Heart left ventricle (tissue), 16 donors: Measurements from ENCODE around the gene SPTBN2. TPM values are rescaled to one million over a fixed set of nuclear protein-coding genes. Genes with fewer than 3 reads are reported as not detected.

Experiments
- ATAC-seq, 4 donors: fragments of 200-7000 bp; cut with Tn5 transposase; one replicate each; pipeline ENCODE4 v1.9.1; 2020 to 2022; ENCODE audit warnings: moderate library complexity in 4 of 4, mild to moderate bottlenecking in 3 of 4, moderate number of reproducible peaks in 1 of 4
- DNase-seq, 5 donors: peaks; one replicate each; pipeline ENCODE4 v3.0.0-alpha.2; 2020
- H3K27ac ChIP-seq, 12 donors: fragments of 200-600 bp; sonication (generic) in 4 of 12; one replicate each; pipeline versions ENCODE4 v1.5.0 to v1.8.0; 2016 to 2022; ENCODE audit warnings: mild to moderate bottlenecking in 2 of 12
- H3K27me3 ChIP-seq, 9 donors: fragments of 200-600 bp; sonication (generic) in 2 of 9; one replicate each; pipeline versions ENCODE4 v1.5.1 to v1.8.0; 2016 to 2022; ENCODE audit warnings: mild to moderate bottlenecking in 3 of 9
- H3K36me3 ChIP-seq, 9 donors: fragments of 200-600 bp; sonication (generic) in 2 of 9; one replicate each; pipeline versions ENCODE4 v1.5.0 to v1.8.0; 2018 to 2022; ENCODE audit warnings: mild to moderate bottlenecking in 2 of 9
- H3K4me1 ChIP-seq, 12 donors: fragments of 200-600 bp; sonication (generic) in 4 of 12; one replicate each; pipeline versions ENCODE4 v1.5.0 to v1.8.0; 2016 to 2022; ENCODE audit warnings: mild to moderate bottlenecking in 3 of 12
- H3K4me3 ChIP-seq, 12 donors: fragments of 200-600 bp; sonication (generic) in 4 of 12; one replicate each; pipeline versions ENCODE4 v1.5.0 to v1.8.0; 2017 to 2022; ENCODE audit warnings: mild to moderate bottlenecking in 9 of 12, moderate library complexity in 4 of 12
- H3K9me3 ChIP-seq, 12 donors: fragments of 200-600 bp; sonication (generic) in 4 of 12; one replicate each; pipeline versions ENCODE4 v1.5.0 to v1.8.0; 2016 to 2022; ENCODE audit warnings: mild to moderate bottlenecking in 1 of 12
- POLR2A ChIP-seq, 2 donors: fragments of 450-650 bp; IDR thresholded peaks; one replicate each; pipeline ENCODE4 v1.6.1; 2017; ENCODE audit warnings: antibody characterized with exemption in 2 of 2, mild to moderate bottlenecking in 2 of 2, moderate library complexity in 2 of 2
- WGBS, 4 donors: extraction: QIAGEN DNeasy Blood & Tissue Kit in 2 of 4; methylation state at CpG; one replicate each; pipeline versions ENCODE4 v1.1.5 to v1.1.7; 2013 to 2018; 5-methylcytosine and 5-hydroxymethylcytosine counted together
- intact Hi-C, 10 donors: fragments of 100-400 bp; cut with DNase I; formaldehyde crosslinking; loops; one replicate each; pipeline versions ENCODE4 v1.11.1 to v1.14.2; 2022
- polyA plus RNA-seq, 2 donors: library from polyadenylated mRNA; stranded (reverse); fragments of 200-250 nt; gene quantifications; one replicate each; pipeline ENCODE4 v1.2.3, GENCODE V29; 2013
- total RNA-seq, 9 donors: library from RNA; depleted of rRNA in 2 of 9; stranded (reverse); fragments of >200 nt in 2 of 9; fragmentation: NEBNext Ultra II Directional in 3 of 9; extraction: Animal tissue kit (Norgen Biotek cat#: 25700) in 3 of 9; gene quantifications; one replicate each; pipeline versions ENCODE4 v1.1.0 to v1.2.4, GENCODE V29; 2016 to 2023
- TF ChIP-seq, protein P1 (sequence below), 12 donors: fragments of 200-600 bp; sonication (generic) in 4 of 12; IDR thresholded peaks; one replicate each; pipeline versions ENCODE4 v1.5.0 to v1.8.0; 2018 to 2022; ENCODE audit warnings: antibody characterized with exemption in 12 of 12, mild to moderate bottlenecking in 5 of 12
- donor health status: ischemic (EF 13 %, LVEDD 7.1; RV severe dilation, severe dysfunction).
- donor health status: healthy with polysubstance abuse.
- donor health status: DM: no; HTN: yes; CAD: no.
- donor health status: DM: no; HTN: no; CAD: no.
- donor health status: ischemic (EF 25% LVEDD 6.9; RV normal size, moderate dysfunction).
- donor health status: ischemic (EF 25% LVEDD 5.7; RV mildly dilated, moderate dysfunction).
- donor health status: healthy.
- donor health status: DM: yes; HTN: yes; CAD: no.
- donor health status: ischemic (EF 35%, LVEDD 5.7; RV mildly dilated, moderate dysfunction).
- donor health status: nonischemic (EF 11% LVEDD 7.7; RV severe dilation, severe dysfunction).
- donor health status: DM: yes; HTN: yes; CAD: no.
- donor health status: PGD.
- donor health status: ischemic (EF 29% LVEDD 5.4; RV normal size, mild dysfunction).
- donor health status: nonischemic (EF 23%, LVEDD 6.1; RV moderate dilation, normal function).

The SPTBN2 gene
- total and polyA plus RNA-seq, 11 donors = 0.30 to 3.1 (median 0.88) TPM

DNA sequence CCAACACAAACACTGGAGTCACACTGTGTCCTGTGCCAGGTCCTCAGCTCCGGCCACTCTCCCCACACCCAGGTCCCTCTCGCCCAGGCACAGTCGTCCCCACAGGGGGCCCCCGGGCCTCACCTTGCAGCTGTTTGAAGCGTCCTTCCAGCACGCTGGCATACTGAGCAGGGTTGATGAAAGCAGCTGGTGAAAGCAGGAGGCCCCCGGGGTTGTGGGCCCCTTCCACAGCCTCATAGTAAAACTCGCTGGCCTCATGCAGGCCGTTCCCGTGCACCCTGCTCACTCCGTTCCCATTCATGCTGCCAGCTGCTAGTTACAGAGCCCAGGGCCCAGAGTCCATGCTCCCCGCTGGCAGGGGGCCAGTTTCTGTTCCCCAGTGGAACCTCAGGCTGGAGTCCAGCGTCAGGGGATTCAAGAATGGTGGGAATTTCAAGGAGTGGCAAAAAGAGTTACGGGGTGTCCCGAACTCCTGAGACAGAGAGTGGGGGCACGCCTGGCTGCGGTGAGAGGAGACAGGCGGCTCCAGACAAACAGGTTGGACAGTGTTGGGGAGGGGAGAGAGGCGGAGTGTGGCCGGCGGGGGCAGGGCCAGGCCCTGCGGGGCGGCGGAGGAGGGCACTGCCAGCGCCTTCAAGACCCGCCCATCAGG, 10.6 kb downstream of the SPTBN2 start:
- no peaks in the 10 kb centered on the region for H3K9me3 ChIP-seq
- TF ChIP-seq, protein P1, sequence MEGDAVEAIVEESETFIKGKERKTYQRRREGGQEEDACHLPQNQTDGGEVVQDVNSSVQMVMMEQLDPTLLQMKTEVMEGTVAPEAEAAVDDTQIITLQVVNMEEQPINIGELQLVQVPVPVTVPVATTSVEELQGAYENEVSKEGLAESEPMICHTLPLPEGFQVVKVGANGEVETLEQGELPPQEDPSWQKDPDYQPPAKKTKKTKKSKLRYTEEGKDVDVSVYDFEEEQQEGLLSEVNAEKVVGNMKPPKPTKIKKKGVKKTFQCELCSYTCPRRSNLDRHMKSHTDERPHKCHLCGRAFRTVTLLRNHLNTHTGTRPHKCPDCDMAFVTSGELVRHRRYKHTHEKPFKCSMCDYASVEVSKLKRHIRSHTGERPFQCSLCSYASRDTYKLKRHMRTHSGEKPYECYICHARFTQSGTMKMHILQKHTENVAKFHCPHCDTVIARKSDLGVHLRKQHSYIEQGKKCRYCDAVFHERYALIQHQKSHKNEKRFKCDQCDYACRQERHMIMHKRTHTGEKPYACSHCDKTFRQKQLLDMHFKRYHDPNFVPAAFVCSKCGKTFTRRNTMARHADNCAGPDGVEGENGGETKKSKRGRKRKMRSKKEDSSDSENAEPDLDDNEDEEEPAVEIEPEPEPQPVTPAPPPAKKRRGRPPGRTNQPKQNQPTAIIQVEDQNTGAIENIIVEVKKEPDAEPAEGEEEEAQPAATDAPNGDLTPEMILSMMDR (IDR thresholded peaks at IDR 0.05) = no peak
- no peak for TF ChIP-seq POLR2A (IDR thresholded peaks at IDR 0.05)
- peaks cover 0 to 9% (median 0%) of the 10 kb centered on the region in 9 donors for H3K27me3 ChIP-seq
- no peaks in the 10 kb centered on the region for H3K4me1 ChIP-seq
- no peak overlapping the region for H3K4me3 ChIP-seq
- no peak for DNase-seq
- intact Hi-C loops = no loop called here
- 69 to 84% (median 74%) methylated on average over 26 of the region's 26 CpGs for WGBS, 4 donors
- H3K36me3 ChIP-seq = no peaks in the 10 kb centered on the region
- no peak overlapping the region for H3K27ac ChIP-seq
- no peak for ATAC-seq

DNA sequence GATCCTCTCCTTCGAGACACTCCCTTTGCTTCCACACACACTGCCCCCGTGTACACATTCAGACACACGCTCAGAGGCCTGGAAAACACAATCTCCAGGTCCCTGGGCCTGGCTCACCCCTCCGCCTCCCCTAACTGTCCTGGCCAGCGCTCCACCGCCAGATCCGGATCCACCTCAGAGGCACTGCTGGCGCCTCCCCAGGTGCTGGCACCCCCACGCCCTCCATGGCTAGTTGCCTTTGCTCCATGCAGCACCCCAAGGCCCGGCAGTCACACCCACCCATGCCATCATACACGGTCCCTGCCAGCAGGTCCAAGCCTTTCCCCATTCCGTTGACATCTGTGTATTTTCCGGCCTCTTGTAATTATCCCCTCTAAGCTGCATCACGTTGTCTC, 11.1 kb downstream of the SPTBN2 start:
- H3K36me3 ChIP-seq = no peaks in the 10 kb centered on the region
- peaks cover 0 to 9% (median 0%) of the 10 kb centered on the region in 9 donors for H3K27me3 ChIP-seq
- TF ChIP-seq, protein P1 (IDR thresholded peaks at IDR 0.05) = no peak
- TF ChIP-seq POLR2A (IDR thresholded peaks at IDR 0.05) = no peak
- ATAC-seq = no peak
- H3K9me3 ChIP-seq = no peaks in the 10 kb centered on the region
- no peak overlapping the region for H3K27ac ChIP-seq
- 89 to 90% (median 90%) methylated on average over 14 of the region's 14 CpGs for WGBS, 4 donors
- H3K4me3 ChIP-seq = no peak overlapping the region
- intact Hi-C loops = no loop called here
- no peaks in the 10 kb centered on the region for H3K4me1 ChIP-seq
- no peak for DNase-seq

DNA sequence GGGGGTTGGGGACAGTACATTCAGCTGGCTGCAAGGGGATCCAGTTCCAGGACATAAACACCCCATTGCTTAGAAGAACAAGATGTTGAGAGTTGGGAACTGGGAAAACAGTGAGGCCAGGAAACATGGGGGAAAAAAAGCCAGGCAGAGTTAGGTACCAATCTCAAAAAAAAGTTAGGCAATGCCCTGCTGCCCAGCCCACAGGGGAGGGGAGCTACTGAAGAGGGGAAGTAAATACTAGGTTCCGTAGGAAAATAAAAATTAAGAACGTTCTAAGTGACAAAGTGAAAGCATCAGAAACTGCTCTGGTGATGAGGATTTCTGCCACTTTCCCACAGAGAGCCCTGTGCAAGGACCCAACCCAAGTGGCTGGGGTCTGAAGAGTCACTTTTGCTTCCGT, 12.0 kb downstream of the SPTBN2 start:
- no peak for ATAC-seq
- no peak overlapping the region for H3K27ac ChIP-seq
- TF ChIP-seq, protein P1 (IDR thresholded peaks at IDR 0.05) = no peak
- TF ChIP-seq POLR2A (IDR thresholded peaks at IDR 0.05) = no peak
- no peaks in the 10 kb centered on the region for H3K9me3 ChIP-seq
- 72 to 79% (median 78%) methylated on average over 3 of the region's 3 CpGs for WGBS, 4 donors
- DNase-seq = no peak
- H3K4me3 ChIP-seq = no peak overlapping the region
- intact Hi-C loops = no loop called here
- H3K4me1 ChIP-seq = no peaks in the 10 kb centered on the region
- H3K27me3 ChIP-seq = peaks cover 0 to 9% (median 0%) of the 10 kb centered on the region in 9 donors
- H3K36me3 ChIP-seq = no peaks in the 10 kb centered on the region

DNA sequence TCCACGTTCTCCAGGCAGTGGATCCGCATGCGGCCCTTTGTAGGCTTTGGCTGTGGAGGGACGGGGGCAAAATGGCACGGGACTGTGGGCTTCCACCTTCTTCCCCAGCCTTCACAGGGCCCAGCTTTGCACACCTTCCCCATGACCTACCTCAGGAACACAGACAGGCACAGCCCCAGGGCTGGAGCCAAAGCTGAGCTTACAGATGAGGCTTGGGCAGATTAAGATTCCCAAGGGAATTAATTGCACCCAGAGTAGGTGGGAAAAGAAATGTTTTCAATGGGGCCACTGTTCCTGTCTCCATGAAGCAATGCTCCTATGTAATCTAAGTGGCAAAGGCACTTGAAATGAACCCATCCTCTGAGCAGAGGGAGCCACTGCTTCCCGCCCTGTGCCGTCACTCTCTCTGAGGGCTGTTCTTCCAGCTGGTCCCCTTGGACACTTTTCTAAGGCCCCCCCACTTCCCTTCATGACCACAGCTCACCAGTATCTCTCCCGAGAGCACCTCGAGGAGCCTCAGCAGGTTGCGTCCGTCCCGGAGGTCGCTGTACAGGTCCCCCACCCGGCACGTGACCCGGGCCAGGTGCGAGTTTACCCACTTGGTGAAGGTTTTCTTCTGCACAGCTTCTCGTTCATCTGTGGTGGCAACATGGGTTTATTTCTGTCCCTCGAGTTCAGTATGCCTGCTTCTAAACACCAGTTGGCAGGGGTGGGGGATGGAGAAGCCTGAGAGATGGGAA, 13.5 kb downstream of the SPTBN2 start:
- WGBS, 4 donors = 88 to 92% (median 91%) methylated on average over 16 to 19 of the region's 19 CpGs
- Histone ChIP-seq H3K27ac (no peak overlapping the region), H3K36me3 (no peaks in the 10 kb centered on the region), H3K27me3 (peaks cover 0 to 9% (median 0%) of the 10 kb centered on the region in 9 donors), H3K4me1 (no peaks in the 10 kb centered on the region), H3K4me3 (no peak overlapping the region), H3K9me3 (no peaks in the 10 kb centered on the region)
- DNase-seq (peak in 1 of 5 donors; percentile 27), ATAC-seq (peak in 1 of 4 donors; percentile 20)
- TF ChIP-seq POLR2A (IDR thresholded peaks at IDR 0.05) = no peak
- TF ChIP-seq, protein P1 (IDR thresholded peaks at IDR 0.05) = no peak
- intact Hi-C loops = no loop called here
